ENCODE data around the gene RANBP3. TPM values are rescaled to one million over a fixed set of nuclear protein-coding genes. Genes with fewer than 3 reads are reported as not detected.

The RANBP3 gene
- total RNA-seq, 1 experiment from 2014 or later: 62.4 TPM

GRCh38 chr19:5956728-5957127 is 21.2 kb downstream of the RANBP3 start:
- Histone ChIP-seq H4K20me1 (ENCODE audit: insufficient read depth) (peaks cover 21% of the 10 kb centered on the region; the same call in 1 of the 2 replicates), H3K4me3 (replicated peaks in 1 of 2; ENCODE audit: low read depth in 1 of 2, low read length in 2 of 2) (no peak overlapping the region), H3K9ac (ENCODE audit: low read length) (no peak overlapping the region), H3K4me1 (ENCODE audit: control insufficient read depth in 1 of 2, insufficient read depth in 2 of 2, low read length in 2 of 2) (0 out of 4 replicates have a peak, but pooled peaks cover 0 to 2% of the 10 kb centered on the region in 2 experiments), H3K36me3 (ENCODE audit: control insufficient read depth in 1 of 2, insufficient read depth in 2 of 2, low read length in 2 of 2) (no peaks in the 10 kb centered on the region), H2AFZ (ENCODE audit: low read depth, low read length, poor library complexity, severe bottlenecking) (no peak overlapping the region), H3K27me3 (ENCODE audit: insufficient read depth, low read length) (no peaks in the 10 kb centered on the region), H3K27ac (ENCODE audit: low read depth, low read length) (no peak overlapping the region), H3K4me2 (ENCODE audit: low read length) (no peak overlapping the region), H3K79me2 (ENCODE audit: insufficient read depth, low read length) (peaks cover 95% of the 10 kb centered on the region), H3K9me2 (ENCODE audit: insufficient read depth) (no peaks in the 10 kb centered on the region), H3K9me3 (ENCODE audit: control insufficient read depth in 1 of 2, insufficient read depth in 1 of 2, low read depth in 1 of 2, low read length in 2 of 2) (no peaks in the 10 kb centered on the region)
- ChIA-PET CTCF (interaction anchor here (1.0 to 1.5 kb wide), 2 partner anchors 11 kb away, joined by 6 to 7 read pairs; no protein-coding TSS in a partner anchor), POLR2A (no interaction called here), RAD21 (ENCODE audit: low non-redundant PET in 1 of 2, low total read pairs in 2 of 2, uncharacterized antibody in 2 of 2, unreplicated experiment in 2 of 2) (no interaction called here)
- intact Hi-C loops (cut with micrococcal nuclease): no loop called here
- DNase-seq (ENCODE audit: low read depth, low spot score) (no peak), ATAC-seq (no peak; the same call in 1 of the 2 replicates)
- no TSS peak for BruUV-seq (replicated peaks)
- no peak for TF ChIP-seq ATF3 (IDR thresholded peaks at IDR 0.05)
- no peak for TF ChIP-seq JUND (IDR thresholded peaks at IDR 0.05)
- TF ChIP-seq SRF (IDR thresholded peaks at IDR 0.05; ENCODE audit: low read depth): no peak
- TF ChIP-seq ZBTB33 (IDR thresholded peaks at IDR 0.05; ENCODE audit: extremely low read depth, insufficient replicate concordance, low read length): no peak
- TF ChIP-seq RAD21 (IDR thresholded peaks at IDR 0.05; ENCODE audit: low read depth): no peak
- TF ChIP-seq CEBPB (IDR thresholded peaks at IDR 0.05; ENCODE audit: low read depth): no peak
- TF ChIP-seq TCF7L2 (IDR thresholded peaks at IDR 0.05; ENCODE audit: borderline replicate concordance, extremely low read depth, insufficient read depth, insufficient read length): no peak

GRCh38 chr19:5956323-5956722 is 21.6 kb downstream of the RANBP3 start:
- POLR2A ChIA-PET: no interaction called here
- CTCF ChIA-PET: interaction anchor here (1.0 kb wide), 1 partner anchor 12 kb away, joined by 7 read pairs; no protein-coding TSS in a partner anchor
- no peak for TF ChIP-seq CEBPB (IDR thresholded peaks at IDR 0.05; ENCODE audit: low read depth)
- no peak for TF ChIP-seq REST (IDR thresholded peaks at IDR 0.05; ENCODE audit: low read depth)
- TF ChIP-seq YY1 (IDR thresholded peaks at IDR 0.05; ENCODE audit: extremely low read depth, insufficient replicate concordance, low read depth, low read length): no peak
- TF ChIP-seq CBX3 (IDR thresholded peaks at IDR 0.05; ENCODE audit: low read depth): no peak
- TF ChIP-seq ATF3 (IDR thresholded peaks at IDR 0.05): no peak
- no peak for TF ChIP-seq ZNF274 (IDR thresholded peaks at IDR 0.05; ENCODE audit: low read depth, low read length)
- no peak for TF ChIP-seq JUND (IDR thresholded peaks at IDR 0.05)
- no peak for TF ChIP-seq SP1 (IDR thresholded peaks at IDR 0.05; ENCODE audit: low read depth)
- TF ChIP-seq SIN3A (IDR thresholded peaks at IDR 0.05; ENCODE audit: low read depth): no peak
- no peak for TF ChIP-seq SRF (IDR thresholded peaks at IDR 0.05; ENCODE audit: low read depth)

More at GRCh38 chr19:5956323-5956722, 21.6 kb downstream of the RANBP3 start:
- Histone ChIP-seq H3K4me3 (replicated peaks in 1 of 2; ENCODE audit: low read depth in 1 of 2, low read length in 2 of 2) (no peak overlapping the region), H3K9me3 (ENCODE audit: control insufficient read depth in 1 of 2, insufficient read depth in 1 of 2, low read depth in 1 of 2, low read length in 2 of 2) (no peaks in the 10 kb centered on the region), H4K20me1 (ENCODE audit: insufficient read depth) (peaks cover 21% of the 10 kb centered on the region; the same call in 1 of the 2 replicates), H3K4me2 (ENCODE audit: low read length) (no peak overlapping the region), H3K27ac (ENCODE audit: low read depth, low read length) (no peak overlapping the region), H3K9me2 (ENCODE audit: insufficient read depth) (no peaks in the 10 kb centered on the region), H2AFZ (ENCODE audit: low read depth, low read length, poor library complexity, severe bottlenecking) (no peak overlapping the region), H3K36me3 (ENCODE audit: control insufficient read depth in 1 of 2, insufficient read depth in 2 of 2, low read length in 2 of 2) (peaks cover 0 to under 1% of the 10 kb centered on the region in 2 experiments; a peak in 1 of 4 replicates), H3K27me3 (ENCODE audit: insufficient read depth, low read length) (no peaks in the 10 kb centered on the region), H3K4me1 (ENCODE audit: control insufficient read depth in 1 of 2, insufficient read depth in 2 of 2, low read length in 2 of 2) (0 out of 4 replicates have a peak, but pooled peaks cover 0 to 2% of the 10 kb centered on the region in 2 experiments), H3K9ac (ENCODE audit: low read length) (no peak overlapping the region), H3K79me2 (ENCODE audit: insufficient read depth, low read length) (peaks cover 96% of the 10 kb centered on the region)
- BruUV-seq (replicated peaks): no TSS peak
- DNase-seq (ENCODE audit: low read depth, low spot score) (no peak), ATAC-seq (no peak)
- intact Hi-C loops (cut with micrococcal nuclease): no loop called here
- RAD21 ChIA-PET (ENCODE audit: low non-redundant PET in 1 of 2, low total read pairs in 2 of 2, uncharacterized antibody in 2 of 2, unreplicated experiment in 2 of 2): no interaction called here

Measured in HCT116 (cell line).